ENCODE measurements around the gene SLC22A1. TPM values are rescaled to one million over a fixed set of nuclear protein-coding genes. Genes with fewer than 3 reads are reported as not detected.

Gene SLC22A1
- total RNA-seq, 1 experiment from 2014 or later: 1.2 TPM

- TF ChIP-seq MYBL2 (CRISPR knock-in tag; IDR thresholded peaks at IDR 0.05): no peak
- TF ChIP-seq ATF1 (CRISPR knock-in tag; IDR thresholded peaks at IDR 0.05): no peak
- no peak for TF ChIP-seq ZMAT4 (CRISPR knock-in tag; IDR thresholded peaks at IDR 0.05)
- no peak for TF ChIP-seq ZNF423 (CRISPR knock-in tag; IDR thresholded peaks at IDR 0.05)
- TF ChIP-seq, protein P1, sequence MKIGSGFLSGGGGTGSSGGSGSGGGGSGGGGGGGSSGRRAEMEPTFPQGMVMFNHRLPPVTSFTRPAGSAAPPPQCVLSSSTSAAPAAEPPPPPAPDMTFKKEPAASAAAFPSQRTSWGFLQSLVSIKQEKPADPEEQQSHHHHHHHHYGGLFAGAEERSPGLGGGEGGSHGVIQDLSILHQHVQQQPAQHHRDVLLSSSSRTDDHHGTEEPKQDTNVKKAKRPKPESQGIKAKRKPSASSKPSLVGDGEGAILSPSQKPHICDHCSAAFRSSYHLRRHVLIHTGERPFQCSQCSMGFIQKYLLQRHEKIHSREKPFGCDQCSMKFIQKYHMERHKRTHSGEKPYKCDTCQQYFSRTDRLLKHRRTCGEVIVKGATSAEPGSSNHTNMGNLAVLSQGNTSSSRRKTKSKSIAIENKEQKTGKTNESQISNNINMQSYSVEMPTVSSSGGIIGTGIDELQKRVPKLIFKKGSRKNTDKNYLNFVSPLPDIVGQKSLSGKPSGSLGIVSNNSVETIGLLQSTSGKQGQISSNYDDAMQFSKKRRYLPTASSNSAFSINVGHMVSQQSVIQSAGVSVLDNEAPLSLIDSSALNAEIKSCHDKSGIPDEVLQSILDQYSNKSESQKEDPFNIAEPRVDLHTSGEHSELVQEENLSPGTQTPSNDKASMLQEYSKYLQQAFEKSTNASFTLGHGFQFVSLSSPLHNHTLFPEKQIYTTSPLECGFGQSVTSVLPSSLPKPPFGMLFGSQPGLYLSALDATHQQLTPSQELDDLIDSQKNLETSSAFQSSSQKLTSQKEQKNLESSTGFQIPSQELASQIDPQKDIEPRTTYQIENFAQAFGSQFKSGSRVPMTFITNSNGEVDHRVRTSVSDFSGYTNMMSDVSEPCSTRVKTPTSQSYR (CRISPR knock-in tag; IDR thresholded peaks at IDR 0.05): no peak
- no peak for TF ChIP-seq MLX (CRISPR knock-in tag; IDR thresholded peaks at IDR 0.05)
- TF ChIP-seq TCF7 (CRISPR knock-in tag; IDR thresholded peaks at IDR 0.05; ENCODE audit: low read depth): no peak
- no peak for TF ChIP-seq FOXJ3 (CRISPR knock-in tag; IDR thresholded peaks at IDR 0.05; ENCODE audit: borderline replicate concordance)
- ATAC-seq (no peak), DNase-seq (ENCODE audit: low spot score) (no peak)
- Mint-ChIP-seq H3K36me3 (no peaks in the 10 kb centered on the region), H3K4me1 (peaks cover 27% of the 10 kb centered on the region), H3K9me3 (no peaks in the 10 kb centered on the region), H3K27me3 (ENCODE audit: low read depth) (peaks cover 54% of the 10 kb centered on the region), H3K27ac (no peak overlapping the region), H3K4me3 (no peak overlapping the region)
- POLR2A ChIA-PET: no interaction called here
- CTCF ChIA-PET: no interaction called here
These were observed 10.2 kb downstream of the SLC22A1 start for GRCh38 chr6:160131636-160132296.

DNA sequence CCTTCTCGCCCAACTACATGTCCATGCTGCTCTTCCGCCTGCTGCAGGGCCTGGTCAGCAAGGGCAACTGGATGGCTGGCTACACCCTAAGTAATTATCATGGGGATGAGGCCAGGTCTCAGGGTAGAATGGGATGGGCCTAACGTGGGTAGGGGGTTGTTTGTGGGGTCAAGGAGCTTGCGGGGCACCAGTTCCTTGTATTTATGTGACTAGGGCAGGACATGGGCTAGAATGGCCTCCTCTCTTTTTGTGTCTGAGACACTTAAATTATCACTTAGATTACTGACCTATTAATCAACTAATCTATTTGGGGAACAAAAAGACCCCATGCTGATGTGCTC, 10.7 kb downstream of the SLC22A1 start:
- H3K4me3 Mint-ChIP-seq: peak overlapping the region; percentile 8; the same call in 1 of the 2 replicates

More for the DNA sequence above, 10.7 kb downstream of the SLC22A1 start:
- DNase-seq (ENCODE audit: low spot score) (no peak), ATAC-seq (peak; percentile 38)
- ChIA-PET CTCF (no interaction called here), POLR2A (no interaction called here)
- H3K27me3 Mint-ChIP-seq (ENCODE audit: low read depth): peaks cover 54% of the 10 kb centered on the region
- no peaks in the 10 kb centered on the region for H3K36me3 Mint-ChIP-seq
- H3K27ac Mint-ChIP-seq: no peak overlapping the region
- peaks cover 27% of the 10 kb centered on the region for H3K4me1 Mint-ChIP-seq
- TF ChIP-seq ERG (CRISPR knock-in tag; IDR thresholded peaks at IDR 0.05) (no peak), NFYB (CRISPR knock-in tag; conservative IDR thresholded peaks at IDR 0.05; ENCODE audit: low read depth) (no peak), NR2C2 (CRISPR knock-in tag; IDR thresholded peaks at IDR 0.05) (no peak), ZBTB21 (CRISPR knock-in tag; IDR thresholded peaks at IDR 0.05; ENCODE audit: borderline replicate concordance) (no peak), ZNF423 (CRISPR knock-in tag; IDR thresholded peaks at IDR 0.05) (no peak), ETV6 (CRISPR knock-in tag; IDR thresholded peaks at IDR 0.05) (no peak), ZNF416 (CRISPR knock-in tag; IDR thresholded peaks at IDR 0.05) (no peak), TEAD4 (CRISPR knock-in tag; IDR thresholded peaks at IDR 0.05) (no peak), CBFB (CRISPR knock-in tag; IDR thresholded peaks at IDR 0.05; ENCODE audit: low read depth) (no peak), FOXJ3 (CRISPR knock-in tag; IDR thresholded peaks at IDR 0.05; ENCODE audit: borderline replicate concordance) (no peak), HMGA2 (CRISPR knock-in tag; IDR thresholded peaks at IDR 0.05) (no peak), E2F1 (CRISPR knock-in tag; IDR thresholded peaks at IDR 0.05) (no peak), MYBL2 (CRISPR knock-in tag; IDR thresholded peaks at IDR 0.05) (no peak), E2F5 (CRISPR knock-in tag; IDR thresholded peaks at IDR 0.05) (no peak), ZNF232 (CRISPR knock-in tag; IDR thresholded peaks at IDR 0.05) (no peak), SOX15 (CRISPR knock-in tag; IDR thresholded peaks at IDR 0.05) (no peak), ESRRA (CRISPR knock-in tag; IDR thresholded peaks at IDR 0.05; ENCODE audit: borderline replicate concordance) (no peak), FOXP4 (CRISPR knock-in tag; IDR thresholded peaks at IDR 0.05) (no peak)
- TF ChIP-seq, protein P1 (CRISPR knock-in tag; IDR thresholded peaks at IDR 0.05): no peak
- H3K9me3 Mint-ChIP-seq: no peaks in the 10 kb centered on the region
